Activated CD8-positive, alpha-beta T cell treated with anti-CD3 and anti-CD28 coated beads for 36 hours (primary cell): Measurements from ENCODE around the gene DGKG. TPM values are rescaled to one million over a fixed set of nuclear protein-coding genes. Genes with fewer than 3 reads are reported as not detected.

Source experiments
- ATAC-seq: fragments of 200-7000 bp; cut with Tn5 transposase; one replicate; pipeline ENCODE4 v1.10.0; 2021; ENCODE audit warnings: mild to moderate bottlenecking, moderate library complexity
- CTCF ChIA-PET: fragments of 350-600 bp; sonication (Branson Sonifier 250); formaldehyde crosslinking; loops from one replicate; lab custom pipeline; 2021; ENCODE audit warnings: antibody characterized with exemption; lab: Charles Lee
- POLR2A ChIA-PET: fragments of 350-600 bp; sonication (Branson Sonifier 250); formaldehyde crosslinking; loops from one replicate; lab custom pipeline; 2021; ENCODE audit warnings: antibody characterized with exemption; lab: Charles Lee
- DNase-seq: peaks from one replicate; pipeline ENCODE4 v3.0.0-alpha.2; 2020
- H3K27ac Mint-ChIP-seq: one replicate; pipeline ENCODE4 v1.8.0; 2021; ENCODE audit warnings: mild to moderate bottlenecking, mixed read lengths
- H3K27me3 Mint-ChIP-seq: one replicate; pipeline ENCODE4 v1.8.0; 2021; ENCODE audit warnings: mixed read lengths
- H3K36me3 Mint-ChIP-seq: one replicate; pipeline ENCODE4 v1.8.0; 2021; ENCODE audit warnings: low read depth, mixed read lengths
- H3K4me1 Mint-ChIP-seq: one replicate; pipeline ENCODE4 v1.8.0; 2021; ENCODE audit warnings: low read depth, mixed read lengths
- H3K4me3 Mint-ChIP-seq: one replicate; pipeline ENCODE4 v1.8.0; 2021; ENCODE audit warnings: mild to moderate bottlenecking, moderate library complexity, mixed read lengths
- H3K9me3 Mint-ChIP-seq: one replicate; pipeline ENCODE4 v1.8.0; 2021; ENCODE audit warnings: mixed read lengths
- CTCF ChIP-seq: fragments of 200-600 bp; IDR thresholded peaks from one replicate; pipeline ENCODE4 v1.8.0; 2022; ENCODE audit warnings: antibody characterized with exemption, mild to moderate bottlenecking
- intact Hi-C: fragments of 100-400 bp; cut with micrococcal nuclease; formaldehyde crosslinking; loops from one replicate; pipeline ENCODE4 v1.10.0; 2022
- total RNA-seq, 2 experiments: library from RNA; stranded (reverse); gene quantifications; one replicate each; pipeline ENCODE4 v1.2.3, GENCODE V29; 2021

Gene DGKG
- total RNA-seq, 2 experiments from 2014 or later = 0.18 to 0.36 TPM

DNA sequence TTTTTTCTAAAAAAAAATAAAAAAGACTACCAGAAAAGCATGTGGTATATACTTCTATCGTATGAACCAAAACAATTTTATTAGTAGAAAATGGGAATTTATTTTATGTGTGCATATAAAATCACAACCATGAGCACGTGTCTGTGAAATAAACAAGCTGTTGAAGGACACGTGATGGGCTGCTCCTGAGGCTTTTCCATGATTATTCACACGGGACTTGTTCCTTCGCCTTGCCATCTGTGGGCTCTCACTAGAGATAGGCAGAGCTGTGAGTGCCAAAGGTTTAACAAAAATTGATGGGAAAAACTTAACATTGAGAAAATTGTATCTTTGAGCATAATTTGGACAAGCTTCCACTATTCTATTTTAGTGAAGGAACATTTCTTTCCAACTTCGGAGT, 240.8 kb downstream of the DGKG start:
- no peak for ATAC-seq
- intact Hi-C loops = no loop called here
- no peaks in the 10 kb centered on the region for H3K9me3 Mint-ChIP-seq
- no peaks in the 10 kb centered on the region for H3K36me3 Mint-ChIP-seq
- H3K27me3 Mint-ChIP-seq = peaks cover 34% of the 10 kb centered on the region
- TF ChIP-seq CTCF = no peak
- CTCF ChIA-PET = interaction anchor here (0.6 to 1.5 kb wide), 2 partner anchors 138 to 178 kb away, joined by 3 to 4 read pairs; no protein-coding TSS in a partner anchor
- POLR2A ChIA-PET = interaction anchor here (0.7 kb wide), 1 partner anchor 12 kb away, joined by 4 read pairs; the partner anchor contains the start of gene ETV5
- H3K4me1 Mint-ChIP-seq = no peaks in the 10 kb centered on the region
- no peak overlapping the region for H3K4me3 Mint-ChIP-seq
- H3K27ac Mint-ChIP-seq = no peak overlapping the region
- no peak for DNase-seq

GRCh38 chr3:186119499-186119898, 242.5 kb downstream of the DGKG start:
- Mint-ChIP-seq H3K27me3 (peaks cover 45% of the 10 kb centered on the region), H3K4me3 (no peak overlapping the region), H3K27ac (no peak overlapping the region), H3K4me1 (no peaks in the 10 kb centered on the region), H3K9me3 (no peaks in the 10 kb centered on the region), H3K36me3 (no peaks in the 10 kb centered on the region)
- ATAC-seq = no peak
- ChIA-PET CTCF (interaction anchor here (1.1 kb wide), 1 partner anchor 10 kb away, joined by 3 read pairs; the partner anchor contains the start of gene ETV5), POLR2A (no interaction called here)
- no peak for DNase-seq
- no peak for TF ChIP-seq CTCF
- intact Hi-C loops = no loop called here

- ATAC-seq = no peak
- DNase-seq = no peak
- Mint-ChIP-seq H3K36me3 (no peaks in the 10 kb centered on the region), H3K9me3 (no peaks in the 10 kb centered on the region), H3K27ac (no peak overlapping the region), H3K4me1 (no peaks in the 10 kb centered on the region), H3K4me3 (no peak overlapping the region), H3K27me3 (peaks cover 53% of the 10 kb centered on the region)
- intact Hi-C loops = no loop called here
- TF ChIP-seq CTCF = no peak
- POLR2A ChIA-PET = no interaction called here
- CTCF ChIA-PET = interaction anchor here (1.1 kb wide), 1 partner anchor 9 kb away, joined by 3 read pairs; the partner anchor contains the start of gene ETV5
These were observed 243.3 kb downstream of the DGKG start for GRCh38 chr3:186118692-186119091.

DNA sequence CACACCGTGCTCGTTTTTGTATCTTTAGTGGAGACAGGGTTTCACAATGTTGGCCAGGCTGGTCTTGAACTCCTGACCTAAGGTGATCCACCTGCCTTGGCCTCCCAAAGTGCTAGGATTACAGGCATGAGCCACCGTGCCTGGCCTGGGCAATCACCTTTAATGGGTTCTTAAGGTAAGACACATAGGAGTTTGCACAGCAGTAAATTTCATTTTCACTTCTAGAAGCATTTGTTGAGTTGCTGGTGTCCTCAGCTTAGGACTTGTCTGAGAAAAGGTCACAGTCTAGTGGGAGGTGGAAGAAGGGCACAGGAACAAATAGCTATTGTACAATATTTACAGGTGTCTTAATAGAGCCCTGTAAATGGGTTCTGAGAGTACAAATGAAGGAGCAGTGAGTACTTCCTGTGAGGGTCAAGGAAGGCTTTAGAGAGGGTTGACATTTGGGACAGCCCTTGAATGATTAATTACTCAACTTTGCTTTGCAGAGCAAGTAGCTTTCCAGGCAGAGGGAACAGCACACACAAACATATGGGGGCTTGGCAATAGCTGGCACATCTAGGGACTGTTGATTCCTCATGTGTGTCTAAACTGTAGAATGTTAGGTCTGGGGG, 244.4 kb downstream of the DGKG start:
- H3K36me3 Mint-ChIP-seq = no peaks in the 10 kb centered on the region
- no peak for TF ChIP-seq CTCF
- DNase-seq (no peak), ATAC-seq (no peak)
- peaks cover 62% of the 10 kb centered on the region for H3K27me3 Mint-ChIP-seq
- H3K4me1 Mint-ChIP-seq = no peaks in the 10 kb centered on the region
- H3K4me3 Mint-ChIP-seq = no peak overlapping the region
- CTCF ChIA-PET = no interaction called here
- H3K9me3 Mint-ChIP-seq = no peaks in the 10 kb centered on the region
- POLR2A ChIA-PET = no interaction called here
- intact Hi-C loops = no loop called here
- H3K27ac Mint-ChIP-seq = no peak overlapping the region

GRCh38 chr3:186115239-186115996, 246.6 kb downstream of the DGKG start:
- CTCF ChIA-PET = no interaction called here
- intact Hi-C loops = no loop called here

More at GRCh38 chr3:186115239-186115996, 246.6 kb downstream of the DGKG start:
- POLR2A ChIA-PET = no interaction called here
- Mint-ChIP-seq H3K9me3 (no peaks in the 10 kb centered on the region), H3K4me1 (peaks cover 9% of the 10 kb centered on the region), H3K27ac (no peak overlapping the region), H3K27me3 (peaks cover 73% of the 10 kb centered on the region), H3K4me3 (no peak overlapping the region), H3K36me3 (no peaks in the 10 kb centered on the region)
- no peak for TF ChIP-seq CTCF
- ATAC-seq = no peak
- no peak for DNase-seq
